ENCODE data around the gene MAU2.

DNA sequence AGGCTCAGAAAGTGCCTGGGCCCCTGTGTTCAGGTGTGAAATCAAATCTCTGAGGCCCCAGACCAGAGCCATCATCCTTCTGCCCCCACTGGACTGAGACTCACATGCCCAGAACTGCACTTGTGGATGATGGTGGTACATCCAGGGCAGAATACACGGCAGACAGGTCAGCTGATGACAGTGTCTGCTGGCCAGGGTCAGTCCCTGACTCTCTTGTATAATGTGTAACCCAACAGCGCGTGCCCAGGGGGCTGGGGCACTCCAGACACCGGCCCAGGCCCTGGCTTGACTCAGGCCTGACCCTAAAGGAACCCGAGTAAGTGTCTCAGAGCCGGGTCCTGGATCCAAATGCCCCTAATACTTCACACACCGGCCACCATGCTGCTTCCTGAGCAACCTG lies 47.5 kb downstream of the MAU2 start:
- TF ChIP-seq MAFK (IDR thresholded peaks at IDR 0.05; ENCODE audit: low read depth, low read length) (no peak), CTCF (IDR thresholded peaks at IDR 0.05; ENCODE audit: control extremely low read depth in 1 of 3, insufficient read depth in 1 of 3, low read depth in 1 of 3, low read length in 3 of 3) (no peak), CEBPB (IDR thresholded peaks at IDR 0.05; ENCODE audit: low read depth, low read length) (no peak), EZH2 (IDR thresholded peaks at IDR 0.05; ENCODE audit: low read depth, low read length, severe bottlenecking) (no peak)
